HG03354 (cell line): Measurements from ENCODE around the gene TCEAL1.

Source experiments
- ATAC-seq: cut with Tn5 transposase; IDR thresholded peaks from one replicate; pipeline ENCODE4 v1.9.1; 2021; ENCODE audit warnings: mild to moderate bottlenecking; ENCODE audit not compliant: unreplicated experiment, poor library complexity, severe bottlenecking

TCEAL1 gene

GRCh38 chrX:103674531-103675454, 46.0 kb downstream of the TCEAL1 start:
- ATAC-seq, result no peak

DNA sequence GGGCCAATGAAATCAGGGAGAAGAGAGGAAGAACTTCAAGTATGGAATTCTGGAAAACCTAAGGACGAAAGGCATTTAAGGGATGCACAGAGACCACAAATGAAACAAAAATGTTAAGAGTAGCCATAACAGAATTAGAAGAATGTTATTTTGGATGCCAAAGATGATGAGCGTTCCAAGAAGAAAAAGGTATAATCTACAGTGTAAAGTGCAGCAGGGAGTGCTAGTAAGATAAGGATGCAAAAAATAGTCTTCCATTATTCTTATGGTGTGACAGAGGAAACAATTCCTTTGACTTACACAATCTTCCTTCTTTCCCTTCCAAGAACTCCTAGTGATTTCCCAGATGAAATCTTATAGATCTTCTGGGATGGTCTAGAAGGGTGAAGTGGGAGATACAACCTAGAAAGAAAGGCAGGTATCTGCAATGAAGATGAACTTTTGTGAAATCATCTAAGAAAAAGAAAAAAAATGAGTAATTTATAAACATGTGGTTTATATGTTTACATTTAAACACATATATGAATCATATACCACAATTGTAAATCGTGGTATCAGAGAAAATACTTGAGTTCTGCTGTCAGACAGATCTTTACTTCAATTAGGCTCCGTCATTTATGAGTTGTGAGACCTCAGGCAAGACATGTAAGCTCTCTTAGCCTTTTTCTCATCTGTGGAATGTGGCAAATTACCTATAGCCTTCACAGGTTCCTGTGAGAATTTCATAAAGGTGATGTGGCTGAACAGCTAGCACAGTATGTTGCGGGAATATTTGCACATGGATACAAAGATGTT, 49.6 kb downstream of the TCEAL1 start:
- ATAC-seq, result no peak
